AG04449 (cell line): ENCODE results near the gene PPP2R2C.

ENCODE experiments used
- CTCF ChIA-PET: fragments of 350-600 bp; formaldehyde crosslinking; extraction: SDS; loops from one replicate; lab custom pipeline; 2021; ENCODE audit warnings: antibody characterized with exemption; lab: Yijun Ruan, JAX
- POLR2A ChIA-PET: fragments of 400-600, 350-600 bp; formaldehyde crosslinking; extraction: SDS; loops from one replicate; lab custom pipeline; 2020; ENCODE audit warnings: antibody characterized with exemption, inconsistent platforms; lab: Yijun Ruan, JAX
- DNase-seq: peaks from one replicate; pipeline ENCODE4 v3.0.0-alpha.2; 2010; ENCODE audit warnings: low read depth, low spot score
- H3K4me3 ChIP-seq: 2 replicates; pipeline ENCODE4 v1.5.1; 2011; ENCODE audit warnings: low read depth, mild to moderate bottlenecking, control low read depth, low read length
- CTCF ChIP-seq: IDR thresholded peaks from one replicate; pipeline ENCODE4 v1.5.1; 2011; ENCODE audit warnings: mild to moderate bottlenecking, moderate library complexity, low read length, control low read depth, inconsistent platforms; ENCODE audit not compliant: insufficient read depth; ENCODE audit errors: missing control alignments

PPP2R2C gene

DNA sequence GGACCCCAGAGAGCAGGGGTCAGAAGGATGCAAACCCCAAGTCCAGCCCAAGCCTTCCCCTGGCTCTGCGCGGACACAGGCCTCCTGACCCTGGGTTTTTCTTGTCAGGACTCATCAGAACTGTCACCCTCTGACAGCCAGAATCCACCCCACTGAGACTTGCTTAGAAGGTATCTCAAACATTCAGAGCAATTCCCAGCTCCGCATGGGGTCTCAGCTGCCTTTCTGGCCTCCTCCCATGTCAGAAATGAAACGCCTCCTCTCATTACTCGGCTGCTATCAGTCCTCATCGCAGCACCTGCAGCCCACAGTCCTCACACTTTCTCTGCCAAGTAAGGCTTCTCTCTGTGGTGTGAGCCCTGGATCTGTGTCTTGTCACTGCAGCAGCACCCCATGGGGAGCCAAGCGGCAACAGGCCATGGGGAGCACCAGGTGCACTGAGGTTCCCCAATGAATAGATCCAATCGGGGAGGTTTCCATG lies 105.0 kb downstream of the PPP2R2C start:
- no peak overlapping the region for H3K4me3 ChIP-seq
- ChIA-PET CTCF (no interaction called here), POLR2A (no interaction called here)
- TF ChIP-seq CTCF: no peak
- no peak for DNase-seq

DNA sequence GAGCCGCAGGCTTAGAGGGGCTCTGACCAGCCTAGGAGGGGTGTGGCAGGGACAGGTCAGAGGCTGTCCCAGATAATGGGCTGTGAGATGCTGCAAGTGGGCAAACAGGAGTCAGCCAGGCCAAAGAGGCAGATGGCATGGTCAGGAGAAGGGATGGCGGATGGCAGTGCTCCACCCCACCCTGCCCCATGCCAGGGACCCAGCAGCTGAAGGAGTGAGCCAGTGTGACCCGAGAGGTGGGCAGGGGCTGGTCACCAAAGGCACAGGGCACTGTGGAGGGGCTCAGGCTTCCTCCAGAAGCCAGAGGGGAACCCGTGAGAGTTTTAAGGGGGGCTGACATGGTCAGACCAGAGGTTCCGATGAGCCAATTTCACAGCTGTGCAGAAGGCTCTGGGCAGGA lies 105.8 kb downstream of the PPP2R2C start:
- TF ChIP-seq CTCF: no peak
- POLR2A ChIA-PET: no interaction called here
- DNase-seq: no peak
- CTCF ChIA-PET: no interaction called here
- no peak overlapping the region for H3K4me3 ChIP-seq

- POLR2A ChIA-PET: no interaction called here
- no peak for TF ChIP-seq CTCF
- H3K4me3 ChIP-seq: no peak overlapping the region
- DNase-seq: no peak
- CTCF ChIA-PET: no interaction called here
Observed at GRCh38 chr4:6365545-6366086, 106.8 kb downstream of the PPP2R2C start.

GRCh38 chr4:6364581-6364980 lies 107.8 kb downstream of the PPP2R2C start:
- ChIA-PET POLR2A (no interaction called here), CTCF (interaction anchor here (0.8 to 1.2 kb wide), 2 partner anchors 30 to 114 kb away, joined by 3 to 4 read pairs; no protein-coding TSS in a partner anchor)
- DNase-seq: no peak
- TF ChIP-seq CTCF: no peak
- no peak overlapping the region for H3K4me3 ChIP-seq

DNA sequence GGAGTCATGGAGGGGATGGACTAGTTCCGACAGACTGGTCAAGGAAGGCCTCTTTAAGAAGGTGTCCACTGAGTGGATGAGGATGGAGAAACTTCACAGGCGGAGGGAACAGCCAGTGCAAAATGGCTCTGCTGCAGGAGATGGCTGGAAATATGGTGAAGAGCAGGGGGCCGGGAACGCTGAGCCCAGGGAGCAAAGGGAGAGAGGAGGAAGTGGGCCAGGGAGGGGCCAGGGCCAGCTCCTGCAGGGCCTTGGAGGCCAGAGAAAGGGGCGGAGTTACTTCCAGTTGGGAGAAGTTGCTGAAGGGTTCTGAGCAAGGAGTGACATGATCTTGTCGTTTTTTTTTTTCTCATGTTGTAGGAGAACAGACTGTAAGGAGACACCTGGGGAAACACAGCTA lies 108.3 kb downstream of the PPP2R2C start:
- H3K4me3 ChIP-seq: no peak overlapping the region
- no peak for TF ChIP-seq CTCF
- CTCF ChIA-PET: interaction anchor here (1.2 kb wide), 1 partner anchor 113 kb away, joined by 3 read pairs; no protein-coding TSS in a partner anchor
- POLR2A ChIA-PET: no interaction called here
- DNase-seq: no peak

DNA sequence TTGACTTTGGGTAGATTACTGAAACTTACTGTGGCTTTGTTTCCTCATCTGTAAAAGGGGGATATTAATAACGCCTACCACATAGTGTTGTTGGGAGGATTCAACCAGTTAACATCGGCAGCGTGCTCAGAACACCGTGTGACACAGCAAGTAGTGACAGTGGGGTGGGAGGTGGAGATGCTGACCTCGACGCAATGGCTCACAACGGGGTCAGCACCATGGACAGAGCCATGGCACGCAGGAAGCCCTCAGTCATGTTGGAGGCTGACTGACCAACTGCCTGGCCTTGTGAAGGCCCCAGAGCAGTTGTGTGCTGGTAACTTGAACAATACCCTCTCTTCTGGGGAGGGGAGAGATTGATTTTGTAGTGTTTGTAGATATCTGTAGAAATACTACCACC lies 109.5 kb downstream of the PPP2R2C start:
- H3K4me3 ChIP-seq: no peak overlapping the region
- CTCF ChIA-PET: interaction anchor here (1.0 kb wide), 1 partner anchor 113 kb away, joined by 3 read pairs; no protein-coding TSS in a partner anchor
- POLR2A ChIA-PET: no interaction called here
- DNase-seq: no peak
- TF ChIP-seq CTCF: no peak
